OCI-LY3 (cell line): ENCODE data around the gene BABAM2.

Experiments
- CTCF ChIP-seq: fragments of 200-600, 300-600 bp; sonication (generic); IDR thresholded peaks from 2 replicates; pipeline ENCODE4 v1.5.1; 2014; ENCODE audit warnings: antibody characterized with exemption, low read length, low read depth
- EZH2phosphoT487 ChIP-seq: fragments of 200-600 bp; shearing (Covaris generic); IDR thresholded peaks from 2 replicates; pipeline ENCODE4 v1.6.1; 2018; ENCODE audit warnings: antibody characterized with exemption, mixed run types, low read depth

- TF ChIP-seq CTCF: no peak
- no peak for TF ChIP-seq EZH2phosphoT487
Measured at GRCh38 chr2:28000287-28000686, 109.8 kb downstream of the BABAM2 start.
